ENCODE measurements around the gene PAX5. TPM values are rescaled to one million over a fixed set of nuclear protein-coding genes. Genes with fewer than 3 reads are reported as not detected.

PAX5 gene
- polyA plus RNA-seq, 3 donors: 0.03 to 0.15 TPM; not detected in 1

GRCh38 chr9:36823934-36824333 is 210.1 kb downstream of the PAX5 start:
- H3K36me3 Mint-ChIP-seq: no peaks in the 10 kb centered on the region
- no peak overlapping the region for H3K4me3 ChIP-seq (replicated peaks in 1 of 3; ENCODE audit: low read depth in 2 of 3, low read length in 3 of 3)
- H3K27me3 ChIP-seq (ENCODE audit: control insufficient read depth in 2 of 2, insufficient read depth in 2 of 2, low read length in 2 of 2): peaks cover 0 to 11% of the 10 kb centered on the region in 2 donors
- no peaks in the 10 kb centered on the region for H3K9me3 ChIP-seq (replicated peaks in 1 of 2; ENCODE audit: control insufficient read depth in 1 of 2, insufficient read depth in 1 of 2, low read length in 2 of 2)
- no peak overlapping the region for H3K9ac ChIP-seq (ENCODE audit: insufficient read depth, low read length, poor library complexity, severe bottlenecking)
- no peaks in the 10 kb centered on the region for H3K4me1 Mint-ChIP-seq
- no peak overlapping the region for H3K4me2 ChIP-seq (replicated peaks; ENCODE audit: extremely low read depth, low read length, poor library complexity, severe bottlenecking)
- no peak overlapping the region for H3K27ac ChIP-seq (ENCODE audit: low read depth in 1 of 2, low read length in 2 of 2)
- H3K27ac Mint-ChIP-seq: peak overlapping the region in 1 of 7 donors; percentile 16
- no peaks in the 10 kb centered on the region for H4K20me1 ChIP-seq (ENCODE audit: insufficient read depth, low read length)
- no peak for DNase-seq
- TF ChIP-seq CTCF (IDR thresholded peaks at IDR 0.05): no peak
- no peaks in the 10 kb centered on the region for H3K79me2 ChIP-seq (ENCODE audit: insufficient read depth, low read length)
- no peak overlapping the region for H2AFZ ChIP-seq (ENCODE audit: insufficient read depth, low read depth, low read length, poor library complexity, severe bottlenecking)
- peaks cover 9 to 20% (median 17%) of the 10 kb centered on the region in 3 donors for H3K27me3 Mint-ChIP-seq (ENCODE audit: low read depth in 3 of 3)
- peaks cover 0 to 7% (median 0%) of the 10 kb centered on the region in 7 donors for H3K9me3 Mint-ChIP-seq
- H3K4me1 ChIP-seq (ENCODE audit: control insufficient read depth in 1 of 2, insufficient read depth in 2 of 2, low read length in 2 of 2): no peaks in the 10 kb centered on the region
- WGBS (ENCODE audit: insufficient coverage): 96% methylated on average over 5 of the region's 5 CpGs
- no peak overlapping the region for H3K4me3 Mint-ChIP-seq
- H3K36me3 ChIP-seq (replicated peaks in 1 of 2; ENCODE audit: control insufficient read depth in 1 of 2, insufficient read depth in 2 of 2, low read length in 2 of 2): no peaks in the 10 kb centered on the region
- intact Hi-C loops (cut with micrococcal nuclease): no loop called here

GRCh38 chr9:36823466-36823865 is 210.6 kb downstream of the PAX5 start:
- Histone ChIP-seq H2AFZ (ENCODE audit: insufficient read depth, low read depth, low read length, poor library complexity, severe bottlenecking) (no peak overlapping the region), H3K4me2 (replicated peaks; ENCODE audit: extremely low read depth, low read length, poor library complexity, severe bottlenecking) (no peak overlapping the region), H3K9me3 (replicated peaks in 1 of 2; ENCODE audit: control insufficient read depth in 1 of 2, insufficient read depth in 1 of 2, low read length in 2 of 2) (no peaks in the 10 kb centered on the region), H3K4me1 (ENCODE audit: control insufficient read depth in 1 of 2, insufficient read depth in 2 of 2, low read length in 2 of 2) (no peaks in the 10 kb centered on the region), H3K9ac (ENCODE audit: insufficient read depth, low read length, poor library complexity, severe bottlenecking) (no peak overlapping the region), H3K4me3 (replicated peaks in 1 of 3; ENCODE audit: low read depth in 2 of 3, low read length in 3 of 3) (no peak overlapping the region), H3K79me2 (ENCODE audit: insufficient read depth, low read length) (no peaks in the 10 kb centered on the region), H3K27me3 (ENCODE audit: control insufficient read depth in 2 of 2, insufficient read depth in 2 of 2, low read length in 2 of 2) (peaks cover 0 to 15% of the 10 kb centered on the region in 2 donors), H3K36me3 (replicated peaks in 1 of 2; ENCODE audit: control insufficient read depth in 1 of 2, insufficient read depth in 2 of 2, low read length in 2 of 2) (no peaks in the 10 kb centered on the region), H4K20me1 (ENCODE audit: insufficient read depth, low read length) (no peaks in the 10 kb centered on the region), H3K27ac (ENCODE audit: low read depth in 1 of 2, low read length in 2 of 2) (no peak overlapping the region)
- 100% methylated on average over 3 of the region's 6 CpGs for WGBS (ENCODE audit: insufficient coverage)
- TF ChIP-seq CTCF (IDR thresholded peaks at IDR 0.05): no peak
- no peak overlapping the region for H3K4me3 Mint-ChIP-seq
- peaks cover 0 to 2% of the 10 kb centered on the region in 2 donors for H3K36me3 Mint-ChIP-seq
- no peak for DNase-seq
- peaks cover 0 to 5% (median 0%) of the 10 kb centered on the region in 7 donors for H3K9me3 Mint-ChIP-seq
- intact Hi-C loops (cut with micrococcal nuclease): no loop called here
- H3K27ac Mint-ChIP-seq: no peak overlapping the region
- peaks cover 13 to 25% (median 22%) of the 10 kb centered on the region in 3 donors for H3K27me3 Mint-ChIP-seq (ENCODE audit: low read depth in 3 of 3)
- H3K4me1 Mint-ChIP-seq: peaks cover 3% of the 10 kb centered on the region
